ENCODE data around the gene FLAD1.

- no peak for TF ChIP-seq CTCF (conservative IDR thresholded peaks at IDR 0.05 in 1 of 2, IDR thresholded peaks at IDR 0.05 in 1 of 2; ENCODE audit: low read depth in 1 of 2, low read length in 2 of 2)
- no peak for TF ChIP-seq EZH2 (IDR thresholded peaks at IDR 0.05; ENCODE audit: low read length, missing control alignments)
Observed at GRCh38 chr1:154937988-154938386, 45.2 kb upstream of the FLAD1 start.

All from fibroblast of lung (primary cell).